Astrocyte of the hippocampus (primary cell): ENCODE results near the gene METRNL.

Experiments
- DNase-seq: peaks from one replicate; pipeline ENCODE4 v3.0.0; 2011; ENCODE audit warnings: low read depth, low spot score

Gene METRNL

DNA sequence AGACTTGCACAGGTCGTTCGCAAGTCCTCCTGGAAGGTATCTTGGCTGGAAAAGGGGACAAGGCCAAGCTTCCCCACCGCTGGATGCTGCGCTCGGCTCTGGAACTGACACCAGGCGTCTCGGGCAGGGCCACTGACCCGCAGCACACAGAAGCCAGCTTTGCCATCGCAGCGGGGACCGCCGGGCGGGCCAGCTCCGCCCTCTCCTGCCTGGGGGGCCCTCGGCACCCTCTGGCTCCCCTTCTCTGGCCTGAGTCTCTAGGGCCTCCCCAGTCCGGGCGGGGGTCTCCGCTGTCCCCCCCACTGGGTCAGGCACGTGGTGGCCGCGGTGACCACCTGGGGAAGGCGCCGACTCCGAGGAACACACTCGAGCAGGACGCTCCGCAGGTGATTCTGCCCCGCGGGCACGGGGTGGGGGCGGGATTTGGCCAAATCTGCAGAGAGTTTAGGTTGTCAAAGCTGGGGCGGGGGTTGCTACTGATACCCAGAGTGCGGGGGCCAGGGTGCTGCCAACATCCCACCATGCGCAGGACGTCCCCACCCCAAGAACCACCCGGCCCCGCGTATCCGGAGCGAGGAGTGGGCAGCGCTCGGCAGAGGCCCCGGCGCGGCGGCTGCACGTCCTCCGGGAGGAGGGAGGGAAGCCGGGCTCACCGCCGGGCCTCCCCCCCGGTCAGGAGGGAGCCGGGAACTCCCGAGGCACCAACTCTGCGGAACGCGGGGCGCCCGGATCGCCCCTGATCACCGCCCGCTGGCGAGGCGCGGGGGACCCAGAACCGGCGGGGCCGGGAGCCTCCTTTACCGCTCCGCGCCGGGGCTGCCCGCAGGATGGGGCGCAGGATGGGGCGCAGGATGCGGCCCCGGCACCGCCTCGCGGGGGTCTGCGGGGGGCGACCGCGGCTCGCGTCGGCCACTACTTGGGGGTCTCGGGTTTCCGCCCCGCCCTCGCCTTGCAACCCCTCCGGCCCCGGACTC lies 744 bp upstream of the METRNL start:
- peak; percentile 42 for DNase-seq

DNA sequence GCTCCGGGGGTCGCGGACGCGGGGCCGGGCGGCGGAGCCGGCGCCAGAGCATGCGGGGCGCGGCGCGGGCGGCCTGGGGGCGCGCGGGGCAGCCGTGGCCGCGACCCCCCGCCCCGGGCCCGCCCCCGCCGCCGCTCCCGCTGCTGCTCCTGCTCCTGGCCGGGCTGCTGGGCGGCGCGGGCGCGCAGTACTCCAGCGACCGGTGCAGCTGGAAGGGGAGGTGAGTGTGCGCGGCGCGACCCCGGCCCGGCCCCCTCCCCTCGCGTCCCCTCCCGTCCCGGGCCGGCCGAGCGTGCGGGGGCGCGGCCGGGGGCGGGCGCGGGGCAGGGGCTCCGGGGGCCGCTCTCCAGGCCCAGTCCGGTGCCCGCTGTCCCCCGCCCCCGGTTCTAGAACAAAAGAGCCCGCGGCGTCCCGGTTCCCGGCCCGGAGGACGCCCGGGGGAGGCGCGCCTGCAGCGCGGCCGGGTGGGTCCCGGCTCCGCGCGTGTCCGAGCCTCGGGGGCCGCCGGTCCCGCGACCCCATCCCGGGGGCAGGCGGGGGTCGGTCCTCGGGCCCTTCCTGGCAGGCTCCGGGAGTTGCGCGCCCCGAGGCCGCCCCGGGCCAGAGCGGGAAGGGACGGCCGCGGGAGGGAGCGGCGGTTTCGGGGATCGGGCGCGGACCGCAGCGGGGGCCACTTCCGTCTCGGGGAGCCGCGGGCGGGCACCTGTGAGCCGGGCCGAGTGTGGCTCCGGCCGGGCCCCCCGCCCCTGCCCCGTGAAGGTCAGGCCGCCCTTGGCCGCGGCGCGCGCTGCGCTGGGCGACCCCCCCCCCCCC lies 563 bp downstream of the METRNL start:
- no peak for DNase-seq

DNA sequence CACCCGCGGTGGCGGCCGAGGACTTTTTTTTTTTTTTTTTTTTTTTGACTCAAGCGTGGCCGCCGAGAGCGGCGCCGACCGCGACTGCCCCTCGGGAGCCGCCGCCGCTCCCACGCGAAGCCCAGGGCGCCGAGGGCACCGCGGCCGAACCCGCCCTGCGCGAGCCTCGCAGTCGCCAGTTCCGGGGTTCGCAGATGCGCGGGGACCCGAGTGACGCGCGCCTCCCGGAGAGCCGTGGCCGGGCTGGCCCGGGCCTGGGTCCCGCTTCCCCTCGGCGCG lies 1.1 kb downstream of the METRNL start:
- DNase-seq: no peak

GRCh38 chr17:83080858-83081683 lies 1.7 kb downstream of the METRNL start:
- DNase-seq: peak; percentile 61

- DNase-seq: no peak
These were observed 2.3 kb downstream of the METRNL start for GRCh38 chr17:83081684-83082201.

DNA sequence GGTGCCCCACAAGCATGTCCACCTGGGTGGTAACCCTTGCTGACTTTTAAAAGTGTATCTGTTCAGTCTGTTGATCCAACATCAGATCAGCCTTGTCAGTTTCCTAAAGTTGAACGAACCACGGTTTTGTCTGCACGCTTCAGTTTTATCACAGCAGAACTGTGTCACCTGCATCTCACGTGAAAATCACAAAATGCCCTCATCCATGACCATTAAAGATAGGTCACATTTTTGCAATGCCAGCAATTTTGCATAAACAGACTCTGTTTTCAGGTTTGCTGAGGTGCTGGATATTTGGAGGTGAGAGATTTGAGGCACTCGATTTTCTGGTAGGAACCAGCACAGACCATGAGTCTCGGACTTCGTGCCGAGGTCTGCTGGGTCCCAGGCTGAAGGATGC lies 3.0 kb downstream of the METRNL start:
- no peak for DNase-seq

DNA sequence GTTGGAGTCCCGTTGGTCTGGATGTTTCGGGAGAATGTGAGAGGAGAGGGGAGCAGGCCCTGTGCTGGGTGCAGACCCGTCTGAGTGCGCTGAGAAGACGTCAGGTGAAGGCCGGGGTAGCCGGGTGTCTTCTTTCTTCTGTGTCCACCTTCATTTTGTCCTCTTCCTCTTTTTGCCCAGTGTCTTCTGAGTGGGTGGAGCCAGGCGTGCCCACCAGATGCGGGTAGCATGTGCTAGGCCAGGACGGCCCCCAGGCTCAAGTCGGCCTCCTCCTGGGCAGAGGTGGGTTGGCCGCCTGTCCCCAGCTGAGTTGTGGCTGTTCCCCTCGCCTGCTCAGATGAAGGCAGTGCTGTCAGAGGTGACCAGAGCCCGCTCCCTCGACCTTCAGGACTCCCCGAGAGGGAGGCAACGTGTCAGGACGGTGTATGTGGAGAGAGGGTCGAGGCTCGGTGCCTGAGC lies 3.5 kb downstream of the METRNL start:
- no peak for DNase-seq

DNA sequence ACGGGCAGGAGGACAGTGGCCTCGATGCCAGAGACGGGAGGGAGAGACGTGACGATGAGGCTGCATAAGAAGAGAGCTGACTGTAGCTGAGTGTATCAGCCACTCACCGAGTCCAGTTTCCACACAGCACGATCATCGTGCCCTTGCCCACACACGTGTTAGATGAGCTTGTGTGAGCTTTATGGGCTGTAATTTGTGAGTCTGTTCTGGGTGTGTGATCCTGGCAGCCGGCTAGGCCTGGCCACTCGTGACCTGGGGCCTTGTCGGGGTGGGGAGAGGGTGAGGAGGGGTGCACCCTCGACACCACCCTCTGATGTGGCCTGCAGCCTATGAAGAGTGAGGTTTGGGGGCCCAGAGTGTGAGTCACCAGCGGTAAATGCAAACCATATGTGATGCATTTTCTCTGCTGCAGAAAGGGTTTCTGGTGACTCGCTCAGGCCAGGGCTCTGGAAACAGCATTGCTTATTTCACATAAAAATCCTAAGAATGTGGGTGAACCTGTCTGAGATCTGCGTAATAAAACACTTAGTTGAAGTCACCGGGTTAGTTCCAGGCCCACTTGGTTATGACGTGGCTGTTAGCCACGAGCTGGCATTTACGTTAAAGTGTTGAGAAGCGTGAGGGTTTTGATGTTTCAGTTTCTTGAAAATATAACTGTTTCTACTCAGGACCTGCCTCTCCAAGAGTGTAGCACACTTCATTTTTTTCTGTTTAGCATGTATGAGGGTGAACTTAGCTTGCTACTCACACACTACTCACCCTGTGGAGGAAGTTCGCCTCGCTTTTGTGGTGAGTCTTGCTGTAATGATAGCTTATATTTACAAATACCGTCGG lies 4.2 kb downstream of the METRNL start:
- peak; percentile 92 for DNase-seq

- DNase-seq: no peak
These were observed 4.8 kb downstream of the METRNL start for GRCh38 chr17:83084214-83084613.

- no peak for DNase-seq
These were observed 5.2 kb downstream of the METRNL start for GRCh38 chr17:83084621-83085056.

DNA sequence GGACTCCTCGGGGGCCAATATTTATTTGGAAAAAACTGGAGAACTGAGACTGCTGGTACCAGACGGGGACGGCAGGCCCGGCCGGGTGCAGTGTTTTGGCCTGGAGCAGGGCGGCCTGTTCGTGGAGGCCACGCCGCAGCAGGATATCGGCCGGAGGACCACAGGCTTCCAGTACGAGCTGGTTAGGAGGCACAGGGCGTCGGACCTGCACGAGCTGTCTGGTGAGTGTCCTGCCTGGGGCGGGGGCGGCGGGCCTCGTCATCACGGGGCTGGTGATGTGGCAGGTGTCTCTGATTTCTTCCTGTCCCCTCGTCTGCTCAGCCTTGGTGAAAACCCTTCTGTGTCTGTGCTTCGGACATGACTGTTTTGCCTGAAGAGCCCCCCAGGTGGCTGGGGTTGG lies 5.7 kb downstream of the METRNL start:
- DNase-seq: no peak

GRCh38 chr17:83085526-83086198 lies 6.3 kb downstream of the METRNL start:
- no peak for DNase-seq

DNA sequence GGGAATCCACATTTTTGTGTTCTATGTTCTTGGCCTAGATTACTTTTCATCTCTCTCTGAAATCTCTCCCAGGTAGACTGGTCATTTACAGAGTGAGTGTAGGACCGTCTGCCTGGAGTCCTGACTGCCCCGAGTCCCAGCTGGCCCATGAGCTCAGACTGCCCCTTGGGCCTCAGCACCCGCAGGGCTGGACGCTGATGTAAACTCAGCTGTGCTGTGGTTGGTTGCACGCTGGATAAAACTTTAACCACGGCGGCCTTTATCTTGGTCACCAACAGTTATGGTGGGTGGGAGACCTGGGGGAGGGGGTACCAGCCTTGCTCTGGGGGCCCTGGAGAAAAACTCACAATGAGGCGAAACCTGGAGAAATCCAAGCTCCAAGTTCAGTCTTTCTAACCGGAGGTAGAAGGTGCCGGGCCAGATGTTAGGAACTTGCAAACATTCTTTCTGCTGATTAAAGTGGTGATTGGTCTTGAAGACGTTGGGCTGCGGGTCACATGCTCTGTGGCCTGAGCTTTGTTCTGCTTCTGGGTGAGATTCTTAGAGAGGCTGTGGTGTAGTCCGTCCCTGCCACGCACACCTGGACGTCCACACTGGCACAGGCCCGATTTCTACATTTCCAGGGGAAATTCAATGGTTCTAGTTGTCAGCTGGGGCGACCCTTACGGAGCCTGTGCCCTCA lies 6.9 kb downstream of the METRNL start:
- DNase-seq: no peak

GRCh38 chr17:83086907-83087787 lies 7.7 kb downstream of the METRNL start:
- no peak for DNase-seq

- no peak for DNase-seq
These were observed 8.5 kb downstream of the METRNL start for GRCh38 chr17:83087788-83088360.

DNA sequence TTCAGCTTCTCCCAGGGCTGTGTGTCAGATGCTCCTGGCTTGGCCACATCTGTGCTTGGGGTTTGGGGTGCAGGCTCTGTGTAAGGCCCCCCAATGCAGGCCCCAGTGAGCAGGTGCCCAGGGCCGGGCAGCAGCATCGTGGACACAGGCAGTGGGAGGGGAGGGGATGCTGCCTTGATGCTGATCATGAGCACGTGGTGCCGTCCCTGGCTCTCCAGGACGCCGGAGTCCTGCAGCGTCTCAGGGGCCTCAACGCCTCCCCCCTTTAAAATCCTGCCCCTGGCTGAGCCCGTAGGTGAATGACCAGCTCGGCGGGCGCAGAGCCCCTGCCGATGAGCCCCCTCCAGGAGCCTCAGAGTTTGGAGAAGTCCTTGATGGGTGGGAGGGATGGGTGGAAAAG lies 9.0 kb downstream of the METRNL start:
- DNase-seq: no peak

DNA sequence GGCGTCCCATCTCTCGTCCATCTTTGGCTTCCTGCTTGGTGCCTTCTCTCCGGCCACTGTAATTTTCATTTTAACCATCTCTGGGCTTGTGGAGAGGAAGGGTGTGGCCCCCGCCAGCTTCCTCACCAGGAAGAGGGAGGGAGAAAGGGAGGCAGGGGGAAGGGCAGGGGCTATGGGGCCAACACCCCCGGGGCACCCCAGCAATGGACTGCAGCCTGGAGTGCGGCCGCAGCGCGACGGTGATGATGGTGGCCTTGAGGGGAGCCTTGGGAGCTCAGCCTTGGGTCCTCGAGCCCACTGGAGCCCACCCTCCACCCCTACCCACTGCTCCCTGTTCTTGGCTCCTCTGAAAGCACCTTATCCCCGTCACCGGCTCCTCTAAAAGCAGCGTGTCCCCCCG lies 9.5 kb downstream of the METRNL start:
- no peak for DNase-seq
